ENCODE measurements around the gene TMEM190.

DNA sequence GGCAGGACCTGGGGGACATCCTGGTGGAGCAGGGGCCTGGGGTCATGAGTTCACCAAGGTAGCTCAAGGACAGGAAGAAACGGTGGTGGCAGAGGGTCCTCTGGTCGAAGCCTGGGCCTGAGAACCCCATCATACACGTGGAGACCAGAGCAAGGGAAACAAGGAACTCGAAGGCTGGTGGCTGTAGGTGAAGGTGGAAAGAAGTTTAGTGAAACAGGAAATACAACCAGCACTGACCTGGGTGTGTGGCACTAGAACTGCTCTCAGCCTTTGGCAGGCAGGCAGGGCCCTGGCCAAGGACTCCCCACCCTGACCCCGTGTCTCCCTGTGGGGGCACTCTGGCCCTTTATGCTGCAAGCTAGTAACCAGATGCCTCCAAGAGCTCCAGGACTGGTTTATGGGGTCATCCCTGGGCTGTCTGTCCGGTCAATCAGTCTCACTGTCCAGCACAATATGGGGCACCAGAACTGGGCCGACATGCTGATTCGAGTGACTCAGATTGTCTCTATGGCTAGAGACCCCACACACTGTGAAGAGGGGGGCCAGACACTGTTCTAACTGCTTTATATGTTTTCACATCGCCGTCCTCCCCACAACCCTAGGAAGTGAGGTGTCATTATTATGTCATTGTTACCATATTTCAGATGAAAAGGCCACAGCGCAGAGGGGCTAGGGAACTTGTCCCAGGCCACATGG, 25.9 kb upstream of the TMEM190 start:
- TF ChIP-seq, protein P1, sequence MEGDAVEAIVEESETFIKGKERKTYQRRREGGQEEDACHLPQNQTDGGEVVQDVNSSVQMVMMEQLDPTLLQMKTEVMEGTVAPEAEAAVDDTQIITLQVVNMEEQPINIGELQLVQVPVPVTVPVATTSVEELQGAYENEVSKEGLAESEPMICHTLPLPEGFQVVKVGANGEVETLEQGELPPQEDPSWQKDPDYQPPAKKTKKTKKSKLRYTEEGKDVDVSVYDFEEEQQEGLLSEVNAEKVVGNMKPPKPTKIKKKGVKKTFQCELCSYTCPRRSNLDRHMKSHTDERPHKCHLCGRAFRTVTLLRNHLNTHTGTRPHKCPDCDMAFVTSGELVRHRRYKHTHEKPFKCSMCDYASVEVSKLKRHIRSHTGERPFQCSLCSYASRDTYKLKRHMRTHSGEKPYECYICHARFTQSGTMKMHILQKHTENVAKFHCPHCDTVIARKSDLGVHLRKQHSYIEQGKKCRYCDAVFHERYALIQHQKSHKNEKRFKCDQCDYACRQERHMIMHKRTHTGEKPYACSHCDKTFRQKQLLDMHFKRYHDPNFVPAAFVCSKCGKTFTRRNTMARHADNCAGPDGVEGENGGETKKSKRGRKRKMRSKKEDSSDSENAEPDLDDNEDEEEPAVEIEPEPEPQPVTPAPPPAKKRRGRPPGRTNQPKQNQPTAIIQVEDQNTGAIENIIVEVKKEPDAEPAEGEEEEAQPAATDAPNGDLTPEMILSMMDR (IDR thresholded peaks at IDR 0.05) = no peak
- no peak for TF ChIP-seq POLR2A (IDR thresholded peaks at IDR 0.05)
